HEK293 (cell line): ENCODE measurements around the gene ABCC10.

ENCODE experiments used
- CTCF ChIA-PET: fragments of 350-600 bp; formaldehyde crosslinking; extraction: SDS; loops from one replicate; lab custom pipeline; 2021; ENCODE audit warnings: antibody characterized with exemption; lab: Yijun Ruan, JAX
- POLR2A ChIA-PET: fragments of 300-600 bp; formaldehyde crosslinking; extraction: SDS; loops from one replicate; lab custom pipeline; 2020; ENCODE audit warnings: antibody characterized with exemption, inconsistent platforms; lab: Yijun Ruan, JAX
- H3K27ac ChIP-seq: fragments of 200-500 bp; sonication (Bioruptor generic); 2 replicates; pipeline ENCODE4 v1.5.1; 2014; ENCODE audit warnings: low read depth, low read length, control low read depth, inconsistent platforms; ENCODE audit errors: extremely low read depth
- H3K36me3 ChIP-seq, 2 experiments: fragments of 200-500 bp in 1 of 2; sonication (Bioruptor generic) in 1 of 2; 1 replicate in 1 of 2; 2 replicates in 1 of 2; pipeline ENCODE4 v1.5.1; 2014 to 2017; ENCODE audit warnings: inconsistent platforms in 2 of 2, low read length in 2 of 2; ENCODE audit not compliant: control insufficient read depth in 2 of 2, insufficient read depth in 1 of 2
- H3K4me1 ChIP-seq: fragments of 200-500 bp; sonication (Bioruptor generic); 2 replicates; pipeline ENCODE4 v1.5.1; 2014; ENCODE audit warnings: mild to moderate bottlenecking, low read length, inconsistent platforms; ENCODE audit not compliant: control insufficient read depth, insufficient read depth
- H3K4me3 ChIP-seq: 2 replicates; pipeline ENCODE4 v1.5.1; 2011; ENCODE audit warnings: low read depth, mild to moderate bottlenecking, control low read depth, low read length, moderate library complexity
- H3K9me3 ChIP-seq: fragments of 200-500 bp; sonication (Bioruptor generic); 2 replicates; pipeline ENCODE4 v1.5.1; 2014; ENCODE audit warnings: low read depth, low read length, inconsistent platforms; ENCODE audit not compliant: control insufficient read depth, insufficient read depth
- AEBP2 ChIP-seq: fragments of 450-650 bp; formaldehyde crosslinking; IDR thresholded peaks from 2 replicates; pipeline ENCODE4 v1.5.1; 2016; ENCODE audit warnings: missing biosample characterization, missing genetic modification characterization, borderline replicate concordance
- FEZF1 ChIP-seq: fragments of 450-650 bp; formaldehyde crosslinking; IDR thresholded peaks from 2 replicates; pipeline ENCODE4 v1.5.1; 2016; ENCODE audit warnings: missing biosample characterization, missing genetic modification characterization
- KLF10 ChIP-seq: fragments of 450-650 bp; IDR thresholded peaks from 2 replicates; pipeline ENCODE4 v1.5.1; 2018; ENCODE audit warnings: missing biosample characterization, mild to moderate bottlenecking, missing genetic modification characterization
- KLF7 ChIP-seq: fragments of 450-650 bp; formaldehyde crosslinking; IDR thresholded peaks from 2 replicates; pipeline ENCODE4 v1.5.1; 2016; ENCODE audit warnings: missing biosample characterization, missing genetic modification characterization, borderline replicate concordance
- SP7 ChIP-seq: fragments of 450-650 bp; formaldehyde crosslinking; IDR thresholded peaks from 2 replicates; pipeline ENCODE4 v1.5.1; 2016; ENCODE audit warnings: missing biosample characterization, missing genetic modification characterization
- ZNF10 ChIP-seq: fragments of 450-650 bp; formaldehyde crosslinking; IDR thresholded peaks from 2 replicates; pipeline ENCODE4 v1.5.1; 2017; ENCODE audit warnings: missing biosample characterization, missing genetic modification characterization
- ZNF146 ChIP-seq: fragments of 450-650 bp; formaldehyde crosslinking; IDR thresholded peaks from 2 replicates; pipeline ENCODE4 v1.5.1; 2016; ENCODE audit warnings: missing biosample characterization, missing genetic modification characterization
- ZNF211 ChIP-seq: fragments of 450-650 bp; formaldehyde crosslinking; IDR thresholded peaks from 2 replicates; pipeline ENCODE4 v1.5.1; 2016; ENCODE audit warnings: low read depth, missing biosample characterization, missing genetic modification characterization
- ZNF266 ChIP-seq: fragments of 450-650 bp; formaldehyde crosslinking; IDR thresholded peaks from 2 replicates; pipeline ENCODE4 v1.5.1; 2016; ENCODE audit warnings: missing biosample characterization, missing genetic modification characterization, low read depth
- ZNF335 ChIP-seq: fragments of 450-650 bp; formaldehyde crosslinking; conservative IDR thresholded peaks from 2 replicates; pipeline ENCODE4 v1.5.1; 2016; ENCODE audit warnings: missing biosample characterization, missing genetic modification characterization
- ZNF350 ChIP-seq: fragments of 450-650 bp; formaldehyde crosslinking; IDR thresholded peaks from 2 replicates; pipeline ENCODE4 v1.5.0; 2017; ENCODE audit warnings: missing biosample characterization, mild to moderate bottlenecking, missing genetic modification characterization
- ZNF354C ChIP-seq: fragments of 450-650 bp; formaldehyde crosslinking; IDR thresholded peaks from 2 replicates; pipeline ENCODE4 v1.5.1; 2016; ENCODE audit warnings: missing biosample characterization, missing genetic modification characterization, low read depth, borderline replicate concordance
- ZNF394 ChIP-seq: fragments of 450-650 bp; formaldehyde crosslinking; IDR thresholded peaks from 2 replicates; pipeline ENCODE4 v1.5.1; 2016; ENCODE audit warnings: missing biosample characterization, missing genetic modification characterization, mild to moderate bottlenecking, moderate library complexity, borderline replicate concordance
- ZNF404 ChIP-seq: fragments of 450-650 bp; formaldehyde crosslinking; IDR thresholded peaks from 2 replicates; pipeline ENCODE4 v1.5.1; 2017; ENCODE audit warnings: missing biosample characterization, missing genetic modification characterization
- ZNF426 ChIP-seq: fragments of 450-650 bp; formaldehyde crosslinking; IDR thresholded peaks from 2 replicates; pipeline ENCODE4 v1.5.1; 2017; ENCODE audit warnings: missing biosample characterization, missing genetic modification characterization, mild to moderate bottlenecking, inconsistent platforms, moderate library complexity
- ZNF544 ChIP-seq: fragments of 450-650 bp; formaldehyde crosslinking; IDR thresholded peaks from 2 replicates; pipeline ENCODE4 v1.5.0; 2017; ENCODE audit warnings: missing biosample characterization, missing genetic modification characterization
- ZNF549 ChIP-seq: fragments of 450-650 bp; IDR thresholded peaks from 2 replicates; pipeline ENCODE4 v1.5.1; 2018; ENCODE audit warnings: missing biosample characterization, missing genetic modification characterization, mild to moderate bottlenecking, inconsistent platforms, moderate library complexity
- ZXDB ChIP-seq: fragments of 450-650 bp; formaldehyde crosslinking; IDR thresholded peaks from 2 replicates; pipeline ENCODE4 v1.5.1; 2016; ENCODE audit warnings: missing biosample characterization, missing genetic modification characterization
- TF ChIP-seq, protein P1 (sequence below): sonication (generic); formaldehyde crosslinking; IDR thresholded peaks from 2 replicates; pipeline ENCODE4 v1.8.1; 2022; ENCODE audit warnings: mild to moderate bottlenecking, moderate library complexity, missing genetic modification reagents
- TF ChIP-seq, protein P2 (sequence below): fragments of 450-650 bp; formaldehyde crosslinking; IDR thresholded peaks from 2 replicates; pipeline ENCODE4 v1.5.1; 2016; ENCODE audit warnings: missing biosample characterization, missing genetic modification characterization
- TF ChIP-seq, protein P3 (sequence below): fragments of 450-650 bp; formaldehyde crosslinking; IDR thresholded peaks from 2 replicates; pipeline ENCODE4 v1.5.1; 2016; ENCODE audit warnings: missing biosample characterization, missing genetic modification characterization
- TF ChIP-seq, protein P4 (sequence below): fragments of 450-650 bp; formaldehyde crosslinking; IDR thresholded peaks from 2 replicates; pipeline ENCODE4 v1.5.1; 2017; ENCODE audit warnings: missing biosample characterization, missing genetic modification characterization
- TF ChIP-seq, protein P5 (sequence below): fragments of 450-650 bp; IDR thresholded peaks from 2 replicates; pipeline ENCODE4 v1.5.1; 2018; ENCODE audit warnings: missing biosample characterization, mild to moderate bottlenecking, missing genetic modification characterization
- TF ChIP-seq, protein P6 (sequence below): fragments of 450-650 bp; formaldehyde crosslinking; IDR thresholded peaks from 2 replicates; pipeline ENCODE4 v1.5.1; 2016; ENCODE audit warnings: missing biosample characterization, missing genetic modification characterization

The ABCC10 gene

DNA sequence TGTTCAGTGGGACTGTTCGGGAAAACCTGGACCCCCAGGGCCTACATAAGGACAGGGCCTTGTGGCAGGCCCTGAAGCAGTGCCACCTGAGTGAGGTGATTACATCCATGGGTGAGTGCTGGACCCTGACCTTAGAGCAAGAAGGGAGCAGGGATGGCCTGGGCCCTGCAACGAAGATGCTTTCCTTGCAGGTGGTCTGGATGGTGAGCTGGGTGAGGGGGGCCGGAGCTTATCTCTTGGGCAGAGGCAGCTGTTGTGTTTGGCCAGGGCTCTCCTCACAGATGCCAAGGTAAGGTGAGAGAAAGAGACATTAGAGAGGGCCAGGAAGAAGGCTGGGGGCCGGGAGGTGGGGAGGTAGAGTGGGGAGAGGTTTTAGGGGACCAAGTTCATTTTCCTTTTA, 21.6 kb downstream of the ABCC10 start:
- Histone ChIP-seq H3K4me1 (no peaks in the 10 kb centered on the region), H3K27ac (no peak overlapping the region), H3K4me3 (no peak overlapping the region), H3K36me3 (peaks cover 4 to 86% of the 10 kb centered on the region in 2 experiments; a peak in 2 of 3 replicates), H3K9me3 (no peaks in the 10 kb centered on the region)
- TF ChIP-seq, protein P1, sequence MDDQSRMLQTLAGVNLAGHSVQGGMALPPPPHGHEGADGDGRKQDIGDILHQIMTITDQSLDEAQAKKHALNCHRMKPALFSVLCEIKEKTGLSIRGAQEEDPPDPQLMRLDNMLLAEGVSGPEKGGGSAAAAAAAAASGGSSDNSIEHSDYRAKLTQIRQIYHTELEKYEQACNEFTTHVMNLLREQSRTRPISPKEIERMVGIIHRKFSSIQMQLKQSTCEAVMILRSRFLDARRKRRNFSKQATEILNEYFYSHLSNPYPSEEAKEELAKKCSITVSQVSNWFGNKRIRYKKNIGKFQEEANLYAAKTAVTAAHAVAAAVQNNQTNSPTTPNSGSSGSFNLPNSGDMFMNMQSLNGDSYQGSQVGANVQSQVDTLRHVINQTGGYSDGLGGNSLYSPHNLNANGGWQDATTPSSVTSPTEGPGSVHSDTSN (CRISPR knock-in tag): no peak
- TF ChIP-seq ZNF350 (tag by site-specific recombination): no peak
- no peak for TF ChIP-seq ZNF394
- TF ChIP-seq AEBP2 (tag by site-specific recombination): no peak
- TF ChIP-seq, protein P2, sequence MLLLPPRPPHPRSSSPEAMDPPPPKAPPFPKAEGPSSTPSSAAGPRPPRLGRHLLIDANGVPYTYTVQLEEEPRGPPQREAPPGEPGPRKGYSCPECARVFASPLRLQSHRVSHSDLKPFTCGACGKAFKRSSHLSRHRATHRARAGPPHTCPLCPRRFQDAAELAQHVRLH (tag by site-specific recombination): no peak
- no peak for TF ChIP-seq ZNF335 (tag by site-specific recombination)
- no peak for TF ChIP-seq KLF10 (tag by site-specific recombination)
- TF ChIP-seq SP7: no peak
- no peak for TF ChIP-seq KLF7 (tag by site-specific recombination)
- TF ChIP-seq ZXDB: no peak
- TF ChIP-seq ZNF354C (tag by site-specific recombination): no peak
- TF ChIP-seq ZNF544: no peak
- TF ChIP-seq ZNF404 (tag by site-specific recombination): no peak
- no peak for TF ChIP-seq ZNF10
- TF ChIP-seq ZNF549 (tag by site-specific recombination): no peak
- TF ChIP-seq, protein P3, sequence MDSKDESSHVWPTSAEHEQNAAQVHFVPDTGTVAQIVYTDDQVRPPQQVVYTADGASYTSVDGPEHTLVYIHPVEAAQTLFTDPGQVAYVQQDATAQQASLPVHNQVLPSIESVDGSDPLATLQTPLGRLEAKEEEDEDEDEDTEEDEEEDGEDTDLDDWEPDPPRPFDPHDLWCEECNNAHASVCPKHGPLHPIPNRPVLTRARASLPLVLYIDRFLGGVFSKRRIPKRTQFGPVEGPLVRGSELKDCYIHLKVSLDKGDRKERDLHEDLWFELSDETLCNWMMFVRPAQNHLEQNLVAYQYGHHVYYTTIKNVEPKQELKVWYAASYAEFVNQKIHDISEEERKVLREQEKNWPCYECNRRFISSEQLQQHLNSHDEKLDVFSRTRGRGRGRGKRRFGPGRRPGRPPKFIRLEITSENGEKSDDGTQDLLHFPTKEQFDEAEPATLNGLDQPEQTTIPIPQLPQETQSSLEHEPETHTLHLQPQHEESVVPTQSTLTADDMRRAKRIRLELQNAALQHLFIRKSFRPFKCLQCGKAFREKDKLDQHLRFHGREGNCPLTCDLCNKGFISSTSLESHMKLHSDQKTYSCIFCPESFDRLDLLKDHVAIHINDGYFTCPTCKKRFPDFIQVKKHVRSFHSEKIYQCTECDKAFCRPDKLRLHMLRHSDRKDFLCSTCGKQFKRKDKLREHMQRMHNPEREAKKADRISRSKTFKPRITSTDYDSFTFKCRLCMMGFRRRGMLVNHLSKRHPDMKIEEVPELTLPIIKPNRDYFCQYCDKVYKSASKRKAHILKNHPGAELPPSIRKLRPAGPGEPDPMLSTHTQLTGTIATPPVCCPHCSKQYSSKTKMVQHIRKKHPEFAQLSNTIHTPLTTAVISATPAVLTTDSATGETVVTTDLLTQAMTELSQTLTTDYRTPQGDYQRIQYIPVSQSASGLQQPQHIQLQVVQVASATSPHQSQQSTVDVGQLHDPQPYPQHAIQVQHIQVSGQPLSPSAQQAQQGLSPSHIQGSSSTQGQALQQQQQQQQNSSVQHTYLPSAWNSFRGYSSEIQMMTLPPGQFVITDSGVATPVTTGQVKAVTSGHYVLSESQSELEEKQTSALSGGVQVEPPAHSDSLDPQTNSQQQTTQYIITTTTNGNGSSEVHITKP: no peak
- no peak for TF ChIP-seq ZNF266 (tag by site-specific recombination)
- ChIA-PET CTCF (interaction anchor here (0.6 to 3.6 kb wide), 4 partner anchors 27 to 73 kb away, joined by 3 to 14 read pairs (median 4); no protein-coding TSS in a partner anchor), POLR2A (interaction anchor here (0.6 to 1.0 kb wide), 3 partner anchors 12 to 188 kb away, joined by 3 to 11 read pairs (median 3); no protein-coding TSS in a partner anchor)

DNA sequence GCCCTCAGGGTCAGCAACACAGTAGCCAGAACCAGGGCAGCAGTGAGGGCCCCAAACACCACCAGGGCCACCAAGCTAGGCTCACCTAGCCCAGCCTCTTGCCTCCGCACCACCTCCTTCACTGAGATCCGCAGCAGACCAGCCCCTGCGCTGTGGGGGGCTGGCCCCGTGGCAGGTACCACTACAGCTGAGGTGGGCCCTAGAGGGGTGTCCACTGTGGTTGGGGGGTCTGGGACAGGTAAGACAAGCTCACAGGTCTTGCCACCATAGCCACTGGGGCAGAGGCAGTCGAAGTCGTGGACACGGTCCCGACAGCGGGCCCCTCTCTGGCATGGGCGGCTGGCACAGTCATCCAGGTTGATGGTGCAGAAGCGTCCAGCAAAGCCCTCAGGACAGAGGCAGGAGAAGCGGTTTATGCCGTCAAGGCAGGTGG, 23.4 kb downstream of the ABCC10 start:
- POLR2A ChIA-PET: no interaction called here
- Histone ChIP-seq H3K4me3 (no peak overlapping the region), H3K4me1 (no peaks in the 10 kb centered on the region), H3K9me3 (no peaks in the 10 kb centered on the region), H3K36me3 (peaks cover 4 to 68% of the 10 kb centered on the region in 2 experiments; a peak in 2 of 3 replicates), H3K27ac (no peak overlapping the region)
- CTCF ChIA-PET: interaction anchor here (0.6 to 3.6 kb wide), 5 partner anchors 46 to 222 kb away, joined by 3 to 14 read pairs (median 3); partner anchors contain the start of gene DNPH1
- TF ChIP-seq, protein P4, sequence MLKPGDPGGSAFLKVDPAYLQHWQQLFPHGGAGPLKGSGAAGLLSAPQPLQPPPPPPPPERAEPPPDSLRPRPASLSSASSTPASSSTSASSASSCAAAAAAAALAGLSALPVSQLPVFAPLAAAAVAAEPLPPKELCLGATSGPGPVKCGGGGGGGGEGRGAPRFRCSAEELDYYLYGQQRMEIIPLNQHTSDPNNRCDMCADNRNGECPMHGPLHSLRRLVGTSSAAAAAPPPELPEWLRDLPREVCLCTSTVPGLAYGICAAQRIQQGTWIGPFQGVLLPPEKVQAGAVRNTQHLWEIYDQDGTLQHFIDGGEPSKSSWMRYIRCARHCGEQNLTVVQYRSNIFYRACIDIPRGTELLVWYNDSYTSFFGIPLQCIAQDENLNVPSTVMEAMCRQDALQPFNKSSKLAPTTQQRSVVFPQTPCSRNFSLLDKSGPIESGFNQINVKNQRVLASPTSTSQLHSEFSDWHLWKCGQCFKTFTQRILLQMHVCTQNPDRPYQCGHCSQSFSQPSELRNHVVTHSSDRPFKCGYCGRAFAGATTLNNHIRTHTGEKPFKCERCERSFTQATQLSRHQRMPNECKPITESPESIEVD (tag by site-specific recombination): no peak
- TF ChIP-seq ZNF211 (tag by site-specific recombination) (no peak), FEZF1 (tag by site-specific recombination) (no peak), ZNF426 (tag by site-specific recombination) (no peak), ZNF146 (tag by site-specific recombination) (no peak)
- TF ChIP-seq, protein P5, sequence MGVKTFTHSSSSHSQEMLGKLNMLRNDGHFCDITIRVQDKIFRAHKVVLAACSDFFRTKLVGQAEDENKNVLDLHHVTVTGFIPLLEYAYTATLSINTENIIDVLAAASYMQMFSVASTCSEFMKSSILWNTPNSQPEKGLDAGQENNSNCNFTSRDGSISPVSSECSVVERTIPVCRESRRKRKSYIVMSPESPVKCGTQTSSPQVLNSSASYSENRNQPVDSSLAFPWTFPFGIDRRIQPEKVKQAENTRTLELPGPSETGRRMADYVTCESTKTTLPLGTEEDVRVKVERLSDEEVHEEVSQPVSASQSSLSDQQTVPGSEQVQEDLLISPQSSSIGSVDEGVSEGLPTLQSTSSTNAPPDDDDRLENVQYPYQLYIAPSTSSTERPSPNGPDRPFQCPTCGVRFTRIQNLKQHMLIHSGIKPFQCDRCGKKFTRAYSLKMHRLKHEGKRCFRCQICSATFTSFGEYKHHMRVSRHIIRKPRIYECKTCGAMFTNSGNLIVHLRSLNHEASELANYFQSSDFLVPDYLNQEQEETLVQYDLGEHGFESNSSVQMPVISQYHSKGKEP: no peak
- TF ChIP-seq, protein P6, sequence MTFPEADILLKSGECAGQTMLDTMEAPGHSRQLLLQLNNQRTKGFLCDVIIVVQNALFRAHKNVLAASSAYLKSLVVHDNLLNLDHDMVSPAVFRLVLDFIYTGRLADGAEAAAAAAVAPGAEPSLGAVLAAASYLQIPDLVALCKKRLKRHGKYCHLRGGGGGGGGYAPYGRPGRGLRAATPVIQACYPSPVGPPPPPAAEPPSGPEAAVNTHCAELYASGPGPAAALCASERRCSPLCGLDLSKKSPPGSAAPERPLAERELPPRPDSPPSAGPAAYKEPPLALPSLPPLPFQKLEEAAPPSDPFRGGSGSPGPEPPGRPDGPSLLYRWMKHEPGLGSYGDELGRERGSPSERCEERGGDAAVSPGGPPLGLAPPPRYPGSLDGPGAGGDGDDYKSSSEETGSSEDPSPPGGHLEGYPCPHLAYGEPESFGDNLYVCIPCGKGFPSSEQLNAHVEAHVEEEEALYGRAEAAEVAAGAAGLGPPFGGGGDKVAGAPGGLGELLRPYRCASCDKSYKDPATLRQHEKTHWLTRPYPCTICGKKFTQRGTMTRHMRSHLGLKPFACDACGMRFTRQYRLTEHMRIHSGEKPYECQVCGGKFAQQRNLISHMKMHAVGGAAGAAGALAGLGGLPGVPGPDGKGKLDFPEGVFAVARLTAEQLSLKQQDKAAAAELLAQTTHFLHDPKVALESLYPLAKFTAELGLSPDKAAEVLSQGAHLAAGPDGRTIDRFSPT: no peak
